ENCODE results near the gene KPNB1.

KPNB1 gene

GRCh38 chr17:47733674-47734410, 84.1 kb downstream of the KPNB1 start:
- no peak for DNase-seq (ENCODE audit: low read depth)
- TF ChIP-seq CTCF (conservative IDR thresholded peaks at IDR 0.05; ENCODE audit: control insufficient read depth, insufficient read depth, low read depth, low read length) = no peak
- H3K4me3 ChIP-seq (ENCODE audit: control insufficient read depth, low read depth, low read length) = peak overlapping the region; percentile 50

GRCh38 chr17:47735139-47735464, 85.4 kb downstream of the KPNB1 start:
- no peak for TF ChIP-seq CTCF (conservative IDR thresholded peaks at IDR 0.05; ENCODE audit: control insufficient read depth, insufficient read depth, low read depth, low read length)
- no peak for DNase-seq (ENCODE audit: low read depth)
- H3K4me3 ChIP-seq (ENCODE audit: control insufficient read depth, low read depth, low read length) = no peak overlapping the region
